HEK293 (cell line): Measurements from ENCODE around the gene PEPD.

Experiments
- CTCF ChIA-PET: fragments of 350-600 bp; formaldehyde crosslinking; extraction: SDS; loops from one replicate; lab custom pipeline; 2021; ENCODE audit warnings: antibody characterized with exemption; lab: Yijun Ruan, JAX
- POLR2A ChIA-PET: fragments of 300-600 bp; formaldehyde crosslinking; extraction: SDS; loops from one replicate; lab custom pipeline; 2020; ENCODE audit warnings: antibody characterized with exemption, inconsistent platforms; lab: Yijun Ruan, JAX
- H3K27ac ChIP-seq: fragments of 200-500 bp; sonication (Bioruptor generic); 2 replicates; pipeline ENCODE4 v1.5.1; 2014; ENCODE audit warnings: low read depth, low read length, control low read depth, inconsistent platforms; ENCODE audit errors: extremely low read depth
- H3K36me3 ChIP-seq, 2 experiments: fragments of 200-500 bp in 1 of 2; sonication (Bioruptor generic) in 1 of 2; 1 replicate in 1 of 2; 2 replicates in 1 of 2; pipeline ENCODE4 v1.5.1; 2014 to 2017; ENCODE audit warnings: inconsistent platforms in 2 of 2, low read length in 2 of 2; ENCODE audit not compliant: control insufficient read depth in 2 of 2, insufficient read depth in 1 of 2
- H3K4me1 ChIP-seq: fragments of 200-500 bp; sonication (Bioruptor generic); 2 replicates; pipeline ENCODE4 v1.5.1; 2014; ENCODE audit warnings: mild to moderate bottlenecking, low read length, inconsistent platforms; ENCODE audit not compliant: control insufficient read depth, insufficient read depth
- H3K4me3 ChIP-seq: 2 replicates; pipeline ENCODE4 v1.5.1; 2011; ENCODE audit warnings: low read depth, mild to moderate bottlenecking, control low read depth, low read length, moderate library complexity
- H3K9me3 ChIP-seq: fragments of 200-500 bp; sonication (Bioruptor generic); 2 replicates; pipeline ENCODE4 v1.5.1; 2014; ENCODE audit warnings: low read depth, low read length, inconsistent platforms; ENCODE audit not compliant: control insufficient read depth, insufficient read depth
- EGR2 ChIP-seq: fragments of 450-650 bp; formaldehyde crosslinking; IDR thresholded peaks from 2 replicates; pipeline ENCODE4 v1.5.1; 2016; ENCODE audit warnings: low read depth, missing biosample characterization, missing genetic modification characterization
- GLIS2 ChIP-seq: fragments of 450-650 bp; formaldehyde crosslinking; IDR thresholded peaks from 2 replicates; pipeline ENCODE4 v1.5.1; 2016; ENCODE audit warnings: missing biosample characterization, missing genetic modification characterization
- HOXC10 ChIP-seq: sonication (generic); formaldehyde crosslinking; IDR thresholded peaks from 2 replicates; pipeline ENCODE4 v1.8.1; 2023; ENCODE audit warnings: mild to moderate bottlenecking, missing genetic modification reagents
- KLF1 ChIP-seq: fragments of 450-650 bp; formaldehyde crosslinking; IDR thresholded peaks from 2 replicates; pipeline ENCODE4 v1.5.1; 2016; ENCODE audit warnings: missing biosample characterization, missing genetic modification characterization
- KLF17 ChIP-seq: fragments of 450-650 bp; formaldehyde crosslinking; IDR thresholded peaks from 2 replicates; pipeline ENCODE4 v1.5.1; 2016; ENCODE audit warnings: missing biosample characterization, missing genetic modification characterization
- PBX3 ChIP-seq: sonication (generic); formaldehyde crosslinking; IDR thresholded peaks from 2 replicates; pipeline ENCODE4 v1.8.1; 2022; ENCODE audit warnings: mild to moderate bottlenecking, moderate library complexity, missing genetic modification reagents
- SCRT2 ChIP-seq: fragments of 450-650 bp; formaldehyde crosslinking; IDR thresholded peaks from 2 replicates; pipeline ENCODE4 v1.5.1; 2016; ENCODE audit warnings: missing biosample characterization, missing genetic modification characterization
- SP2 ChIP-seq: fragments of 450-650 bp; formaldehyde crosslinking; IDR thresholded peaks from 2 replicates; pipeline ENCODE4 v1.5.1; 2016; ENCODE audit warnings: missing biosample characterization, missing genetic modification characterization
- WT1 ChIP-seq: fragments of 450-650 bp; formaldehyde crosslinking; IDR thresholded peaks from 2 replicates; pipeline ENCODE4 v1.5.1; 2016; ENCODE audit warnings: missing biosample characterization, missing genetic modification characterization
- ZBTB10 ChIP-seq: fragments of 450-650 bp; formaldehyde crosslinking; IDR thresholded peaks from 2 replicates; pipeline ENCODE4 v1.5.1; 2016; ENCODE audit warnings: missing biosample characterization, missing genetic modification characterization
- ZBTB26 ChIP-seq: fragments of 450-650 bp; formaldehyde crosslinking; optimal IDR thresholded peaks from 2 replicates; pipeline ENCODE3; 2016; ENCODE audit warnings: missing biosample characterization, mild to moderate bottlenecking, missing genetic modification characterization
- ZFP41 ChIP-seq: fragments of 450-650 bp; formaldehyde crosslinking; IDR thresholded peaks from 2 replicates; pipeline ENCODE4 v1.5.1; 2016; ENCODE audit warnings: missing biosample characterization, missing genetic modification characterization, borderline replicate concordance
- ZIC2 ChIP-seq: fragments of 450-650 bp; formaldehyde crosslinking; IDR thresholded peaks from 2 replicates; pipeline ENCODE4 v1.5.1; 2016; ENCODE audit warnings: missing biosample characterization, missing genetic modification characterization
- ZNF132 ChIP-seq: fragments of 450-650 bp; formaldehyde crosslinking; IDR thresholded peaks from 2 replicates; pipeline ENCODE4 v1.5.1; 2017; ENCODE audit warnings: missing biosample characterization, missing genetic modification characterization, borderline replicate concordance
- ZNF174 ChIP-seq: fragments of 450-650 bp; formaldehyde crosslinking; IDR thresholded peaks from 2 replicates; pipeline ENCODE4 v1.5.0; 2017; ENCODE audit warnings: missing biosample characterization, mild to moderate bottlenecking, missing genetic modification characterization
- ZNF2 ChIP-seq: fragments of 450-650 bp; formaldehyde crosslinking; IDR thresholded peaks from 2 replicates; pipeline ENCODE4 v1.5.1; 2016; ENCODE audit warnings: missing biosample characterization, missing genetic modification characterization
- ZNF211 ChIP-seq: fragments of 450-650 bp; formaldehyde crosslinking; IDR thresholded peaks from 2 replicates; pipeline ENCODE4 v1.5.1; 2016; ENCODE audit warnings: low read depth, missing biosample characterization, missing genetic modification characterization
- ZNF24 ChIP-seq: fragments of 450-650 bp; formaldehyde crosslinking; IDR thresholded peaks from 2 replicates; pipeline ENCODE4 v1.5.1; 2016; ENCODE audit warnings: missing biosample characterization, missing genetic modification characterization
- ZNF274 ChIP-seq, 2 experiments: fragments of 200-500 bp in 1 of 2; fragments of 450-650 bp in 1 of 2; sonication (Bioruptor generic) in 1 of 2; formaldehyde crosslinking in 1 of 2; IDR thresholded peaks; 2 replicates each; pipeline versions ENCODE4 v1.5.1 to v1.6.1; 2014 to 2016; ENCODE audit warnings: borderline replicate concordance in 1 of 2, inconsistent platforms in 1 of 2, low read length in 1 of 2, missing biosample characterization in 1 of 2, missing genetic modification characterization in 1 of 2
- ZNF366 ChIP-seq: fragments of 450-650 bp; formaldehyde crosslinking; conservative IDR thresholded peaks from 2 replicates; pipeline ENCODE4 v1.5.1; 2016; ENCODE audit warnings: missing biosample characterization, missing genetic modification characterization
- ZNF404 ChIP-seq: fragments of 450-650 bp; formaldehyde crosslinking; IDR thresholded peaks from 2 replicates; pipeline ENCODE4 v1.5.1; 2017; ENCODE audit warnings: missing biosample characterization, missing genetic modification characterization
- ZNF518A ChIP-seq: fragments of 450-650 bp; formaldehyde crosslinking; conservative IDR thresholded peaks from 2 replicates; pipeline ENCODE4 v1.5.1; 2016; ENCODE audit warnings: low read depth, missing biosample characterization, missing genetic modification characterization
- ZNF529 ChIP-seq: fragments of 450-650 bp; formaldehyde crosslinking; IDR thresholded peaks from 2 replicates; pipeline ENCODE4 v1.5.1; 2017; ENCODE audit warnings: missing genetic modification characterization, missing biosample characterization; ENCODE audit not compliant: insufficient replicate concordance
- ZNF571 ChIP-seq: fragments of 450-650 bp; formaldehyde crosslinking; IDR thresholded peaks from 2 replicates; pipeline ENCODE4 v1.5.0; 2017; ENCODE audit warnings: missing biosample characterization, missing genetic modification characterization
- ZNF658 ChIP-seq: fragments of 450-650 bp; formaldehyde crosslinking; IDR thresholded peaks from 2 replicates; pipeline ENCODE4; 2016; ENCODE audit warnings: missing biosample characterization, missing genetic modification characterization

Gene PEPD

GRCh38 chr19:33413426-33413725, 108.2 kb downstream of the PEPD start (continued):
- TF ChIP-seq ZNF518A (tag by site-specific recombination) (no peak), ZFP41 (tag by site-specific recombination) (no peak), PBX3 (no peak)

GRCh38 chr19:33412601-33413425, 108.8 kb downstream of the PEPD start:
- H3K9me3 ChIP-seq: no peaks in the 10 kb centered on the region
- H3K4me1 ChIP-seq: peaks cover 7% of the 10 kb centered on the region
- ChIA-PET POLR2A (interaction anchor here (0.7 kb wide), 1 partner anchor 110 kb away, joined by 3 read pairs; no protein-coding TSS in a partner anchor), CTCF (interaction anchor here (0.5 to 16.3 kb wide), 9 partner anchors 7 to 358 kb away, joined by 3 to 272 read pairs (median 3); no protein-coding TSS in a partner anchor)
- H3K36me3 ChIP-seq: no peaks in the 10 kb centered on the region
- no peak overlapping the region for H3K4me3 ChIP-seq
- H3K27ac ChIP-seq: no peak overlapping the region
- TF ChIP-seq GLIS2 (tag by site-specific recombination) (peak; percentile 21; the same call in 1 of the 2 replicates), KLF17 (tag by site-specific recombination) (no peak), ZNF366 (tag by site-specific recombination) (no peak), ZNF529 (tag by site-specific recombination) (no peak), EGR2 (tag by site-specific recombination) (peak; percentile 99), KLF1 (tag by site-specific recombination) (peak; percentile 53; the same call in 1 of the 2 replicates), ZNF274 (IDR thresholded peaks at IDR 0.05; ENCODE audit: low read length) (no peak), ZNF274 (tag by site-specific recombination; IDR thresholded peaks at IDR 0.05; ENCODE audit: borderline replicate concordance) (no peak), SP2 (peak; percentile 22; the same call in 1 of the 2 replicates), ZNF211 (no peak), ZNF571 (tag by site-specific recombination) (no peak), ZNF174 (tag by site-specific recombination) (no peak), SCRT2 (tag by site-specific recombination) (no peak), ZNF2 (tag by site-specific recombination) (no peak), HOXC10 (CRISPR knock-in tag) (no peak), WT1 (tag by site-specific recombination) (no peak), ZIC2 (tag by site-specific recombination) (peak; percentile 64), ZNF658 (tag by site-specific recombination) (no peak), ZNF24 (no peak), ZNF404 (tag by site-specific recombination) (no peak), ZBTB26 (tag by site-specific recombination) (no peak), ZBTB10 (tag by site-specific recombination) (no peak), ZNF132 (tag by site-specific recombination) (no peak)
